UCSD-AML1 (cell line): ENCODE data around the gene CALY.

Experiments
- DNase-seq: peaks from one replicate; lab custom pipeline; 2025; ENCODE audit not compliant: unreplicated experiment; lab: John Stamatoyannopoulos, UW

The CALY gene

GRCh38 chr10:133274751-133275683, 61.7 kb downstream of the CALY start:
- DNase-seq, result peak; percentile 75
